ENCODE measurements around the gene CASP7. TPM values are rescaled to one million over a fixed set of nuclear protein-coding genes. Genes with fewer than 3 reads are reported as not detected.

The CASP7 gene
- total and polyA plus RNA-seq, 10 of the 15 experiments (the other 5 are each of a cell fraction or from before 2014, with no cell fraction given) = 23.7 to 34.4 (median 28.7) TPM

DNA sequence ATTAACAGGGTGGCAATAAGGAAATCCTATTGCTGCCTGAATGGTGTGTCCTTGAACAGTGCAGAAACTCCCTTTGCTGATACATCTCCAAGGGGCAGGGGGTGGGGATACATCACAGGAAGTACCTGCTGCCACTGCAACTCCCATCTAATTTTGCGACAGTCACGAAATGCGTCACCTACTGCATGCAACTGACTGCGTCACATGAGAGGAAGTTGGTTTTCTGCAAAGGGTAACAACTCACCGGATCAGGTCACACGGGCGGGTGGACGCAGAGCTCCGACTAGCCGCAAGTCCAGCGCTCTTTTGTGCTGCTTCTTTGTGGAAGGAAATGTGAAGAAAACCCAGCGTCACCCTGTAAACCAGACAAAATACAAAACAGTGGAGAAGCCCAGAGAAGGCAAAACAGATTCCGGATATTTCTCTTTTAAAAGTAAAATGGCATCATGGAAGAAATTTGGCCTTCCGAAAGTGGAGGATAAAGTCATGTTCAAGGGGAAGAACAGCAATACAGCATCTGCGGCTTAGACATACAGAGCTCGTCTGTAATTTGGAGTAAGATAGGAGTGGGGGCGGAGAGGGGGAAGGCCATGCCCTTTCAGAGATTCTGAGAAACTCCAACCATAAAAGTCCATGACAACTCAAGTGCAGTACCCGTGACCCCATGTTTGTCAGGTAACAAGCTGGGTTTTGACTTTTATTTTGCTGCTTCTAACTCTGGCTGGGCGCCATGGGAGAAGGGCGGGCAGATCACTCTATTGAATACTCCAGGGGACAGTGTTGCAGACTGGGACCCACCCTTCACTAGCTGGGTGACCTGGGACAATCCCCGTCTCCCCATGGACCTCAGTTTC, 39.5 kb downstream of the CASP7 start:
- BruUV-seq (replicated peaks) = no TSS peak
- ChIA-PET POLR2A (no interaction called here), CTCF (interaction anchor here (1.1 kb wide), 1 partner anchor 40 kb away, joined by 3 read pairs; no protein-coding TSS in a partner anchor), SMC1A (ENCODE audit: uncharacterized antibody, unreplicated experiment) (no interaction called here), RAD21 (ENCODE audit: unreplicated experiment) (interaction anchor here (1.3 kb wide), 1 partner anchor 9 kb away, joined by 3 read pairs; no protein-coding TSS in a partner anchor)
- no peaks in the 10 kb centered on the region for H3K9me3 ChIP-seq (replicated peaks; ENCODE audit: control insufficient read depth, insufficient read depth, low read length)
- H3K27me3 ChIP-seq (replicated peaks in 1 of 2; ENCODE audit: control insufficient read depth in 2 of 2, insufficient read depth in 2 of 2, low read length in 1 of 2) = no peaks in the 10 kb centered on the region
- no peak overlapping the region for H3K27ac ChIP-seq (ENCODE audit: control insufficient read depth, insufficient read depth)
- H3K4me1 ChIP-seq (ENCODE audit: control insufficient read depth, insufficient read depth, low read length) = peaks cover 7% of the 10 kb centered on the region
- no peak overlapping the region for H2AFZ ChIP-seq (ENCODE audit: control insufficient read depth, low read depth, low read length)
- 94% methylated on average over 21 of the region's 21 CpGs for WGBS (ENCODE audit: insufficient coverage, insufficient replicate concordance, low lambda C conversion rate, missing lambda C conversion rate)
- H3K4me3 ChIP-seq = no peak overlapping the region
- intact Hi-C loops (cut with micrococcal nuclease; ENCODE audit: unreplicated experiment) (no loop called here), in situ Hi-C loops (cut with MboI) (no loop called here)
- DNase-seq (ENCODE audit: low read depth, low spot score) (no peak), FAIRE-seq (no peak), ATAC-seq (no peak)
- H3K9ac ChIP-seq (ENCODE audit: control insufficient read depth, insufficient read depth, low read length) = no peak overlapping the region
- peaks cover 4 to 8% of the 10 kb centered on the region in 2 experiments; a peak in 3 of 4 replicates for H3K36me3 ChIP-seq (ENCODE audit: control insufficient read depth in 2 of 2, insufficient read depth in 2 of 2, low read length in 1 of 2)
- H4K20me1 ChIP-seq (ENCODE audit: control insufficient read depth, insufficient read depth) = no peaks in the 10 kb centered on the region
- no peak for TF ChIP-seq SMARCA5 (IDR thresholded peaks at IDR 0.05)
- TF ChIP-seq POLR2AphosphoS5 (IDR thresholded peaks at IDR 0.05; ENCODE audit: low read length) = no peak
- TF ChIP-seq, protein P1, sequence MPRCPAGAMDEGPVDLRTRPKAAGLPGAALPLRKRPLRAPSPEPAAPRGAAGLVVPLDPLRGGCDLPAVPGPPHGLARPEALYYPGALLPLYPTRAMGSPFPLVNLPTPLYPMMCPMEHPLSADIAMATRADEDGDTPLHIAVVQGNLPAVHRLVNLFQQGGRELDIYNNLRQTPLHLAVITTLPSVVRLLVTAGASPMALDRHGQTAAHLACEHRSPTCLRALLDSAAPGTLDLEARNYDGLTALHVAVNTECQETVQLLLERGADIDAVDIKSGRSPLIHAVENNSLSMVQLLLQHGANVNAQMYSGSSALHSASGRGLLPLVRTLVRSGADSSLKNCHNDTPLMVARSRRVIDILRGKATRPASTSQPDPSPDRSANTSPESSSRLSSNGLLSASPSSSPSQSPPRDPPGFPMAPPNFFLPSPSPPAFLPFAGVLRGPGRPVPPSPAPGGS (IDR thresholded peaks at IDR 0.05; ENCODE audit: borderline replicate concordance, insufficient read depth, low read depth, low read length, poor library complexity, severe bottlenecking) = no peak
- TF ChIP-seq, protein P2, sequence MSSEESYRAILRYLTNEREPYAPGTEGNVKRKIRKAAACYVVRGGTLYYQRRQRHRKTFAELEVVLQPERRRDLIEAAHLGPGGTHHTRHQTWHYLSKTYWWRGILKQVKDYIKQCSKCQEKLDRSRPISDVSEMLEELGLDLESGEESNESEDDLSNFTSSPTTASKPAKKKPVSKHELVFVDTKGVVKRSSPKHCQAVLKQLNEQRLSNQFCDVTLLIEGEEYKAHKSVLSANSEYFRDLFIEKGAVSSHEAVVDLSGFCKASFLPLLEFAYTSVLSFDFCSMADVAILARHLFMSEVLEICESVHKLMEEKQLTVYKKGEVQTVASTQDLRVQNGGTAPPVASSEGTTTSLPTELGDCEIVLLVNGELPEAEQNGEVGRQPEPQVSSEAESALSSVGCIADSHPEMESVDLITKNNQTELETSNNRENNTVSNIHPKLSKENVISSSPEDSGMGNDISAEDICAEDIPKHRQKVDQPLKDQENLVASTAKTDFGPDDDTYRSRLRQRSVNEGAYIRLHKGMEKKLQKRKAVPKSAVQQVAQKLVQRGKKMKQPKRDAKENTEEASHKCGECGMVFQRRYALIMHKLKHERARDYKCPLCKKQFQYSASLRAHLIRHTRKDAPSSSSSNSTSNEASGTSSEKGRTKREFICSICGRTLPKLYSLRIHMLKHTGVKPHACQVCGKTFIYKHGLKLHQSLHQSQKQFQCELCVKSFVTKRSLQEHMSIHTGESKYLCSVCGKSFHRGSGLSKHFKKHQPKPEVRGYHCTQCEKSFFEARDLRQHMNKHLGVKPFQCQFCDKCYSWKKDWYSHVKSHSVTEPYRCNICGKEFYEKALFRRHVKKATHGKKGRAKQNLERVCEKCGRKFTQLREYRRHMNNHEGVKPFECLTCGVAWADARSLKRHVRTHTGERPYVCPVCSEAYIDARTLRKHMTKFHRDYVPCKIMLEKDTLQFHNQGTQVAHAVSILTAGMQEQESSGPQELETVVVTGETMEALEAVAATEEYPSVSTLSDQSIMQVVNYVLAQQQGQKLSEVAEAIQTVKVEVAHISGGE (CRISPR knock-in tag; IDR thresholded peaks at IDR 0.05) = no peak
- TF ChIP-seq TARDBP (IDR thresholded peaks at IDR 0.05; ENCODE audit: borderline replicate concordance) = no peak
- TF ChIP-seq MYB (IDR thresholded peaks at IDR 0.05; ENCODE audit: borderline replicate concordance, low read depth, low read length) = no peak
- H3K4me2 ChIP-seq (ENCODE audit: control insufficient read depth, insufficient read depth) = no peak overlapping the region
- no peaks in the 10 kb centered on the region for H3K79me2 ChIP-seq (ENCODE audit: control insufficient read depth, insufficient read depth, low read length)
